Measurements from ENCODE around the gene KCND2. TPM values are rescaled to one million over a fixed set of nuclear protein-coding genes. Genes with fewer than 3 reads are reported as not detected.
"Not testable (repeated sequence)": the region's sequence is repeated elsewhere in the genome, so short reads cannot be mapped to it uniquely, and the experiment has no call there.

The KCND2 gene
- polyA plus RNA-seq, 4 donors, result 0.22 to 0.28 TPM; not detected in 2

- no peak for DNase-seq
- Histone ChIP-seq H3K27ac (ENCODE audit: low read depth in 1 of 3, low read length in 2 of 3) (no peak overlapping the region), H3K36me3 (ENCODE audit: control insufficient read depth in 3 of 3, insufficient read depth in 2 of 3, low read depth in 1 of 3, low read length in 3 of 3) (no peaks in the 10 kb centered on the region), H3K27me3 (ENCODE audit: control insufficient read depth in 3 of 3, insufficient read depth in 3 of 3, low read length in 3 of 3) (no peaks in the 10 kb centered on the region), H3K4me1 (ENCODE audit: control insufficient read depth in 3 of 3, insufficient read depth in 2 of 3, low read depth in 1 of 3, low read length in 2 of 3) (no peaks in the 10 kb centered on the region), H3K9me3 (ENCODE audit: control insufficient read depth in 2 of 2, insufficient read depth in 1 of 2, low read depth in 1 of 2, low read length in 1 of 2) (no peaks in the 10 kb centered on the region), H3K4me3 (ENCODE audit: low read depth in 1 of 3, low read length in 3 of 3) (no peak overlapping the region)
- no peak for FAIRE-seq
Measured at GRCh38 chr7:120567204-120567603, 294.2 kb downstream of the KCND2 start.

DNA sequence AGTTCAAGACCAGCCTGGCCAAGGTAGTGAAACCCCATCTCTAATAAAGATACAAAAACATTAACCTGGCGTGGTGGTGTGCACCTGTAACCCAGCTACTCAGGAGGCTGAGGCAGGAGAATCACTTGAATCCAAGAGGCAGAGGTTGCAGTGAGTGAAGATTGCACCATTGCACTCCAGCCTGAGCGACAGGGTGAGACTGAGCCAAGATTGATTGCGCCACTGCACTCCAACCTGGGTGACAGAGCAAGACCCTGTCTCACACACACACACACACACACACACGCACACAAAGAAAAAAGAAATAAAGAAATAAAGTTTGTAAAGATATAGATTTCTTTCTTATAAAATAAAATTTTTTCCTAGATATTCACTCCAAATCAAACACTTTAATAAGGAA is 305.7 kb downstream of the KCND2 start:
- H3K27me3 ChIP-seq (ENCODE audit: control insufficient read depth in 3 of 3, insufficient read depth in 3 of 3, low read length in 3 of 3); H3K9me3 ChIP-seq (ENCODE audit: control insufficient read depth in 2 of 2, insufficient read depth in 1 of 2, low read depth in 1 of 2, low read length in 1 of 2); H3K27ac ChIP-seq (ENCODE audit: low read depth in 1 of 3, low read length in 2 of 3); DNase-seq; H3K36me3 ChIP-seq (ENCODE audit: control insufficient read depth in 3 of 3, insufficient read depth in 2 of 3, low read depth in 1 of 3, low read length in 3 of 3); H3K4me3 ChIP-seq (ENCODE audit: low read depth in 1 of 3, low read length in 3 of 3); FAIRE-seq; H3K4me1 ChIP-seq (ENCODE audit: control insufficient read depth in 3 of 3, insufficient read depth in 2 of 3, low read depth in 1 of 3, low read length in 2 of 3): not testable (repeated sequence)
- 84 to 92% (median 86%) methylated on average over 4 of the region's 4 CpGs for WGBS, 3 donors

GRCh38 chr7:120582916-120583315 is 309.9 kb downstream of the KCND2 start:
- Histone ChIP-seq H3K9me3 (ENCODE audit: control insufficient read depth in 2 of 2, insufficient read depth in 1 of 2, low read depth in 1 of 2, low read length in 1 of 2) (no peaks in the 10 kb centered on the region), H3K36me3 (ENCODE audit: control insufficient read depth in 3 of 3, insufficient read depth in 2 of 3, low read depth in 1 of 3, low read length in 3 of 3) (no peaks in the 10 kb centered on the region), H3K27ac (ENCODE audit: low read depth in 1 of 3, low read length in 2 of 3) (no peak overlapping the region), H3K4me1 (ENCODE audit: control insufficient read depth in 3 of 3, insufficient read depth in 2 of 3, low read depth in 1 of 3, low read length in 2 of 3) (no peaks in the 10 kb centered on the region), H3K4me3 (ENCODE audit: low read depth in 1 of 3, low read length in 3 of 3) (no peak overlapping the region), H3K27me3 (ENCODE audit: control insufficient read depth in 3 of 3, insufficient read depth in 3 of 3, low read length in 3 of 3) (no peaks in the 10 kb centered on the region)
- WGBS, 3 donors, result 78 to 82% (median 81%) methylated on average over 4 of the region's 4 CpGs
- FAIRE-seq, result no peak
- no peak for DNase-seq

DNA sequence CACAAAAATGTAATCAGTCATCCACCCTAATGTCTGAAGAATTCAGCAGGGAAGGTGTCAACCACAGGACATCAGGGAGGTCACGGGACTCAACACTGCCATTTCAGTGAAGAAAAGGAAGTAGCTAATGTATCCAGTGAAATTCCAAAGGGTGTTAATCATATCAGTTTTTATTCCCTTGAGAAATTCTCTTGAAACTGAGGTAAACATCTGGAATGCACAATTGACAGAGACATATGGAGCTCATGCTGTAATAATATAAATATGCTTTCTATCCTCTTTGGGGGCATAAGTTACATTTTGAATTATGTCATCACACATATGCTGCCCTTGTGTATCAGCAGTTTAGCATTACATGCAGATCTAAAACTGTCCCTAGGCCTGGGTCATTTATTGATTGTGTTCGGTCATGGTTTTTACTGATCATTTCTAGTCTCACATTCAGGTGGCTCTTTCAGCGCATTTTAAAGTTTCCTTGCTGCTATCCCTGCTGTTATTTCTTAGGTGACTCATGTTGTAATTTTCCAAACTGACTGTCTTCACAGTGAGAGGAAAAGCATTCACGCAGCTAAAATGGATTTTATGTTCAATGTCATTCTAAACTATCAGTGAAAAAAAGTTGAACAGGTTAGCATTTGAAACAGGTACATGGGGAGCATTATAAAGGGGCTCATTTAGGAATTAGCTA is 311.1 kb downstream of the KCND2 start:
- 76 to 81% (median 79%) methylated on average over 4 of the region's 4 CpGs for WGBS, 3 donors
- Histone ChIP-seq H3K9me3 (ENCODE audit: control insufficient read depth in 2 of 2, insufficient read depth in 1 of 2, low read depth in 1 of 2, low read length in 1 of 2) (no peaks in the 10 kb centered on the region), H3K27me3 (ENCODE audit: control insufficient read depth in 3 of 3, insufficient read depth in 3 of 3, low read length in 3 of 3) (no peaks in the 10 kb centered on the region), H3K4me1 (ENCODE audit: control insufficient read depth in 3 of 3, insufficient read depth in 2 of 3, low read depth in 1 of 3, low read length in 2 of 3) (no peaks in the 10 kb centered on the region), H3K27ac (ENCODE audit: low read depth in 1 of 3, low read length in 2 of 3) (no peak overlapping the region), H3K4me3 (ENCODE audit: low read depth in 1 of 3, low read length in 3 of 3) (no peak overlapping the region), H3K36me3 (ENCODE audit: control insufficient read depth in 3 of 3, insufficient read depth in 2 of 3, low read depth in 1 of 3, low read length in 3 of 3) (no peaks in the 10 kb centered on the region)
- FAIRE-seq (no peak), DNase-seq (no peak)

- Histone ChIP-seq H3K4me1 (ENCODE audit: control insufficient read depth in 3 of 3, insufficient read depth in 2 of 3, low read depth in 1 of 3, low read length in 2 of 3) (no peaks in the 10 kb centered on the region), H3K36me3 (ENCODE audit: control insufficient read depth in 3 of 3, insufficient read depth in 2 of 3, low read depth in 1 of 3, low read length in 3 of 3) (no peaks in the 10 kb centered on the region), H3K27me3 (ENCODE audit: control insufficient read depth in 3 of 3, insufficient read depth in 3 of 3, low read length in 3 of 3) (no peaks in the 10 kb centered on the region), H3K27ac (ENCODE audit: low read depth in 1 of 3, low read length in 2 of 3) (no peak overlapping the region), H3K9me3 (ENCODE audit: control insufficient read depth in 2 of 2, insufficient read depth in 1 of 2, low read depth in 1 of 2, low read length in 1 of 2) (no peaks in the 10 kb centered on the region), H3K4me3 (ENCODE audit: low read depth in 1 of 3, low read length in 3 of 3) (no peak overlapping the region)
- 38 to 45% (median 40%) methylated on average over 3 of the region's 3 CpGs for WGBS, 3 donors
- DNase-seq (no peak), FAIRE-seq (no peak)
Measured at GRCh38 chr7:120586571-120586970, 313.6 kb downstream of the KCND2 start.

DNA sequence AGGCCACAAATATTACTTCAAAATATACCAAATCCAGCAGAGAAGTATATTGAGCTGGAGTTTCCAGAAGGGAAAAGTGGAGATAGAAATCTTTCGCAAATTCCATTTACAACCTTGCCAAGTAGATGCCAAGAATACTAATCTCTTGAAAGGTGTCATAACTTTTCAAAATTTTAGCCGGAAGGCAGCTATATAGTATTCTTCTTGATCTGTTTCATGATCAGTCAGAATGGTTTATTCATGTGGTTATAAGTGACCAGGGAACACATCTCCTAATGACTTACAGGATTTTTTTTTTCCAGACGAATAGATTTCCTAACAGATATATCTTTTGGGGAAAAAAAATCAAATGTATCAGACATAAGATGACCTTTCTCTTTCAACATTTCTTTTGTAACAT is 314.3 kb downstream of the KCND2 start:
- FAIRE-seq, result no peak
- H3K4me3 ChIP-seq (ENCODE audit: low read depth in 1 of 3, low read length in 3 of 3), result no peak overlapping the region
- no peaks in the 10 kb centered on the region for H3K4me1 ChIP-seq (ENCODE audit: control insufficient read depth in 3 of 3, insufficient read depth in 2 of 3, low read depth in 1 of 3, low read length in 2 of 3)
- no peak for DNase-seq
- no peaks in the 10 kb centered on the region for H3K36me3 ChIP-seq (ENCODE audit: control insufficient read depth in 3 of 3, insufficient read depth in 2 of 3, low read depth in 1 of 3, low read length in 3 of 3)
- WGBS, 3 donors, result 75 to 77% (median 76%) methylated on average over 3 of the region's 3 CpGs
- no peaks in the 10 kb centered on the region for H3K9me3 ChIP-seq (ENCODE audit: control insufficient read depth in 2 of 2, insufficient read depth in 1 of 2, low read depth in 1 of 2, low read length in 1 of 2)
- no peak overlapping the region for H3K27ac ChIP-seq (ENCODE audit: low read depth in 1 of 3, low read length in 2 of 3)
- H3K27me3 ChIP-seq (ENCODE audit: control insufficient read depth in 3 of 3, insufficient read depth in 3 of 3, low read length in 3 of 3), result no peaks in the 10 kb centered on the region

GRCh38 chr7:120588416-120588815 is 315.4 kb downstream of the KCND2 start:
- no peaks in the 10 kb centered on the region for H3K4me1 ChIP-seq (ENCODE audit: control insufficient read depth in 3 of 3, insufficient read depth in 2 of 3, low read depth in 1 of 3, low read length in 2 of 3)
- H3K36me3 ChIP-seq (ENCODE audit: control insufficient read depth in 3 of 3, insufficient read depth in 2 of 3, low read depth in 1 of 3, low read length in 3 of 3), result no peaks in the 10 kb centered on the region
- no peak overlapping the region for H3K4me3 ChIP-seq (ENCODE audit: low read depth in 1 of 3, low read length in 3 of 3)
- WGBS, 3 donors, result 0 to 8% (median 0%) methylated on average over 1 of the region's 1 CpG
- no peaks in the 10 kb centered on the region for H3K9me3 ChIP-seq (ENCODE audit: control insufficient read depth in 2 of 2, insufficient read depth in 1 of 2, low read depth in 1 of 2, low read length in 1 of 2)
- no peak overlapping the region for H3K27ac ChIP-seq (ENCODE audit: low read depth in 1 of 3, low read length in 2 of 3)
- no peaks in the 10 kb centered on the region for H3K27me3 ChIP-seq (ENCODE audit: control insufficient read depth in 3 of 3, insufficient read depth in 3 of 3, low read length in 3 of 3)
- no peak for DNase-seq
- FAIRE-seq, result no peak

DNA sequence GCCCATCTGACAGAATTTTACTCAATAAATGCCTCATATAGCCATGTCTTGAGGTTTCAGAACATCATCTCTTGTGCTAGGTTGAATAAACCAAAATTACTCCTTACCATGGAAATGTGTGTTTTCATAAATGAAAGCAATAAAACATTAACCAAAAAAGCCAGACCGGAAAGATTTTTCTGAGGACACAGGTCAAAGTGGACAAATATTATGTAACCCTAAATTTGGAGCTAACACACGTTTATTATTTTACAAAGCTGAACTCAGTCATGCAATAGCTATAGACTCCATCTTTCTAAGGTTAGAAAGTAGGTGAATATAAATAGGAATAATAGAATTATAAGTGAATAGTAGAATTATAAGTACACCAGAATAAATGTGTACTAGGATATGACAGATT is 315.9 kb downstream of the KCND2 start:
- no peaks in the 10 kb centered on the region for H3K4me1 ChIP-seq (ENCODE audit: control insufficient read depth in 3 of 3, insufficient read depth in 2 of 3, low read depth in 1 of 3, low read length in 2 of 3)
- WGBS, 3 donors, result 43 to 70% (median 45%) methylated on average over 2 of the region's 2 CpGs
- DNase-seq (no peak), FAIRE-seq (no peak)
- H3K9me3 ChIP-seq (ENCODE audit: control insufficient read depth in 2 of 2, insufficient read depth in 1 of 2, low read depth in 1 of 2, low read length in 1 of 2), result no peaks in the 10 kb centered on the region
- H3K4me3 ChIP-seq (ENCODE audit: low read depth in 1 of 3, low read length in 3 of 3), result no peak overlapping the region
- H3K27me3 ChIP-seq (ENCODE audit: control insufficient read depth in 3 of 3, insufficient read depth in 3 of 3, low read length in 3 of 3), result no peaks in the 10 kb centered on the region
- no peaks in the 10 kb centered on the region for H3K36me3 ChIP-seq (ENCODE audit: control insufficient read depth in 3 of 3, insufficient read depth in 2 of 3, low read depth in 1 of 3, low read length in 3 of 3)
- H3K27ac ChIP-seq (ENCODE audit: low read depth in 1 of 3, low read length in 2 of 3), result no peak overlapping the region

GRCh38 chr7:120600607-120601006 is 327.6 kb downstream of the KCND2 start:
- peak; percentile 23 for FAIRE-seq
- no peak for DNase-seq
- WGBS, 3 donors, result 95 to 96% (median 96%) methylated on average over 1 of the region's 1 CpG

More at GRCh38 chr7:120600607-120601006, 327.6 kb downstream of the KCND2 start:
- Histone ChIP-seq H3K4me1 (ENCODE audit: control insufficient read depth in 3 of 3, insufficient read depth in 2 of 3, low read depth in 1 of 3, low read length in 2 of 3) (no peaks in the 10 kb centered on the region), H3K4me3 (ENCODE audit: low read depth in 1 of 3, low read length in 3 of 3) (no peak overlapping the region), H3K27me3 (ENCODE audit: control insufficient read depth in 3 of 3, insufficient read depth in 3 of 3, low read length in 3 of 3) (no peaks in the 10 kb centered on the region), H3K36me3 (ENCODE audit: control insufficient read depth in 3 of 3, insufficient read depth in 2 of 3, low read depth in 1 of 3, low read length in 3 of 3) (no peaks in the 10 kb centered on the region), H3K9me3 (ENCODE audit: control insufficient read depth in 2 of 2, insufficient read depth in 1 of 2, low read depth in 1 of 2, low read length in 1 of 2) (no peaks in the 10 kb centered on the region), H3K27ac (ENCODE audit: low read depth in 1 of 3, low read length in 2 of 3) (no peak overlapping the region)
